OCI-LY7 (cell line): ENCODE data around the gene TMEM144.

Experiments used
- EZH2phosphoT487 ChIP-seq: fragments of 200-600 bp; sonication (generic); IDR thresholded peaks from 2 replicates; pipeline ENCODE4 v1.6.1; 2018; ENCODE audit warnings: low read depth, borderline replicate concordance, mild to moderate bottlenecking, mixed run types, antibody characterized with exemption, low read length, moderate library complexity, mixed read lengths
- TF ChIP-seq, protein P1 (sequence below): fragments of 200-600 bp; sonication (generic); conservative IDR thresholded peaks from 2 replicates; pipeline ENCODE4 v1.5.1; 2014; ENCODE audit warnings: mild to moderate bottlenecking, antibody characterized with exemption, low read length, moderate library complexity, mixed read lengths

- TF ChIP-seq, protein P1, sequence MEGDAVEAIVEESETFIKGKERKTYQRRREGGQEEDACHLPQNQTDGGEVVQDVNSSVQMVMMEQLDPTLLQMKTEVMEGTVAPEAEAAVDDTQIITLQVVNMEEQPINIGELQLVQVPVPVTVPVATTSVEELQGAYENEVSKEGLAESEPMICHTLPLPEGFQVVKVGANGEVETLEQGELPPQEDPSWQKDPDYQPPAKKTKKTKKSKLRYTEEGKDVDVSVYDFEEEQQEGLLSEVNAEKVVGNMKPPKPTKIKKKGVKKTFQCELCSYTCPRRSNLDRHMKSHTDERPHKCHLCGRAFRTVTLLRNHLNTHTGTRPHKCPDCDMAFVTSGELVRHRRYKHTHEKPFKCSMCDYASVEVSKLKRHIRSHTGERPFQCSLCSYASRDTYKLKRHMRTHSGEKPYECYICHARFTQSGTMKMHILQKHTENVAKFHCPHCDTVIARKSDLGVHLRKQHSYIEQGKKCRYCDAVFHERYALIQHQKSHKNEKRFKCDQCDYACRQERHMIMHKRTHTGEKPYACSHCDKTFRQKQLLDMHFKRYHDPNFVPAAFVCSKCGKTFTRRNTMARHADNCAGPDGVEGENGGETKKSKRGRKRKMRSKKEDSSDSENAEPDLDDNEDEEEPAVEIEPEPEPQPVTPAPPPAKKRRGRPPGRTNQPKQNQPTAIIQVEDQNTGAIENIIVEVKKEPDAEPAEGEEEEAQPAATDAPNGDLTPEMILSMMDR, result no peak
- no peak for TF ChIP-seq EZH2phosphoT487
These were observed 58.3 kb downstream of the TMEM144 start for GRCh38 chr4:158268553-158268952.
